ENCODE data around the gene TAPBPL.
"Not testable (repeated sequence)": the region's sequence is repeated elsewhere in the genome, so short reads cannot be mapped to it uniquely, and the experiment has no call there.

TAPBPL gene

DNA sequence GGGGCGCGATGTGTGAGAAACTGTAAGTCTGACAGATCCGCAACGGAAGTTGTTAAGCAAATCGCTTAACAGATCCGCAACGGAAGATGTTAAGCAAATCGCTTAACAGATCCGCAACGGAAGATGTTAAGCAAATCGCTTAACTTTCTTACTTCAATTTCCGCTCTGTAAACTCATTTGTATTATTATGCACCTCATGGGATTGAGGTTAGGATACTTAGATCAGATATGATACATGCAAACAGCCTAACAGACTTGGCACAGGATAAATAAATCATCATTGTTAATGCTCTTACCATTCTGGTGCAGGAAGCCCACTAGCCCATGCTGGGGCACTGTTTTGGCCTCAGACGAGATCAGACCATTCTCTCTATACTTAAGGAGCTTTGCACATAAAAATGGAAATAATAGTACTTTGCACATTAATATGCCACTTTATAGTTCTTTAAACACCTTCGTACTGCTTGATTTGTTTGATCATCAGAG lies 42.5 kb downstream of the TAPBPL start:
- DNase-seq = no peak

DNA sequence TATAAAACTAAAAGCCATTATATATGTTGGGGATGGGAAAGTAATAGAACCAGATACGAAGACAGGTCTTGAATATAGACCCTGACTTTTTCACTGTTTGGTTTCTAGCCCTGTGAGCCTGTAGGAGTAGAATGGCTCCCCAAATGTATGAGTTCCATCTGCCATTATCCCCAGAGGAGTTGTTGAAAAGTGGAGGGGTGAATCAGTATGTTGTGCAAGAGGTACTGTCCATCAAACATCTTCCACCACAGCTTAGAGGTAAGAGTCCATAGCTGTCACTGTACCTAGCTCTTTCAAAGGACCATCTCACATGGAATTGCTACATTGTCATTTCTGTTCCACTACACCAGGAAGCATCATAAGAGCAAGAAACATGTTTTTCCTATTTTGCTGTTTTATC lies 43.1 kb downstream of the TAPBPL start:
- DNase-seq = no peak

DNA sequence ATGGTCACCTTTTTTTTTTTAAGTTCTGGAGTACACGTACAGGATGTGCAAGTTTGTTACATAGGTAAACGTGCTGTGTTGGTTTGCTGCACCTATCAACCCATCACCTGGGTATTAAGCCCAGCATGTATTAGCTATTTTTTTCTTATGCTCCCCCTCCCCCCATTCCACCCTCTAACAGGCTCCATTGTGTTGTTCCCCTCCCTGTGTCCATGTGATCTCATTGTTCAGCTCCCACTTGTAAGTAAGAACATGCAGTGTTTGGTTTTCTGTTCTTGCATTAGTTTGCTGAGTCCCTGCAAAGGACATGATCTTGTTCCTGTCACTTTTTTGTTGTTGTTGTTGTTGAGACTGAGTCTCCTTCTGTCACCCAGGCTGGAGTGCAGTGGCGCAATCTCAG lies 45.4 kb downstream of the TAPBPL start:
- not testable (repeated sequence) for DNase-seq

- DNase-seq = no peak
Measured at GRCh38 chr12:6500466-6500865, 48.6 kb downstream of the TAPBPL start.

DNA sequence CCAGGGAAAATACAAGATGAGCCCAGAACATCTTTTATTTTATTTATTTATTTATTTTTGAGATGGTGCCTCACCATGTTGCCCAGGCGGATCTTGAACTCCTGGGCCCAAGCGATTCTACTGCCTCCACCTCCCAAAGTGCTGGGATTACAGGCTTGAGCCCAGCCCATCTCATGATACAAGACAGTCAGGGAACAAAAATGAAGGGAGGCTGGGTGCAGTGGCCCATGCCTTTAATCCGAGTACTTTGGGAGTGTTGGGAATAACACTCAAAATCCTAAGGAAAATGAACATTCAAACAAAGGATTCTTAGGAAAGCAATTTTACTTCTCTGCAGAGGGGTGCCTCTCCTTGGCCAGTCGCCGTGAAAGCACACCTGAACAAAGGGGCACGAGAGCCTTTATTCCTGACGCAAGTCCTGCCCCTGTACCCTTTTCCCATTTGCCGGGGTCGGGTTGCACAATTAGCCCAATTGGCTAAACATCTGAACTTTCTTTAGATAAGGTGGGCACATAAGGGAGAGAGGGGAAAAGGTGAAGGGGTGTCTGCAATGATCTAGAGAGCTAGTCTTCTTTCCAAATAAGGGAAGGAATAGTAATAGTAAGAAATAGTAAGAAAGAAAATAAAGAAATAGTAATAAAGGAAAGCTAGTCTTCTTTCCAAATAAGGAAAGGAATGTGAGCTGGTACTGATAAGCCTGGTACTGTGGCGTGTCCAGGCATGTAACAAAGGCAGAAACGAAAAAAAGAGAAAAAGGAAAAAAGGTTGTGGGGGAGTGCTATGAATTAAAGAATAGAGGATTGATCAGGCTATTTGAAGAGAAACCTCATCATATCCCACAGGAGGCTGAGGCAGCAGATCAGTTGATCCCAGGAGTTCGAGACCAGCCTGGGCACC lies 55.5 kb downstream of the TAPBPL start:
- no peak for DNase-seq

DNA sequence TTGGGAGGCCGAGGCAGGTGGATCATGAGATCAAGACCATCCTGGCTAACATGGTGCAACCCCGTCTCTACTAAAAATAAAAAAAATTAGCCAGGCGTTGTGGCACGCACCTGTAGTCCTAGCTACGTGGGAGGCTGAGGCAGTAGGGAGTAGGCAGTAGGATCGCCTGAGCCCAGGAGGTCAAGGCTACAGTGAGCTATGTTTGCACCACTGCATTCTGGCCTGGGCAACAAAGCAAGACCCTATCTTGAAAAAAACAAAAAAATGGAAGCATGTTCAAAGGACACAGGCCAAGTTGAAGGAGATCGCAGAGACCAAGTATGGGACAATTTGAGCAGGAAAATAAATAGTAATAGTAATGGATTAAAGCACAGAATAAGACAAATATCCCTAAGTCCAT lies 56.2 kb downstream of the TAPBPL start:
- DNase-seq = no peak
